WTC11 (cell line): ENCODE results near the gene HELZ.

ENCODE experiments used
- CTCF ChIP-seq: fragments of 200-600 bp; IDR thresholded peaks from 2 replicates; pipeline ENCODE4 v1.8.0; 2022; ENCODE audit warnings: antibody characterized with exemption
- E2F5 ChIP-seq: sonication (generic); formaldehyde crosslinking; IDR thresholded peaks from 2 replicates; pipeline ENCODE4 v1.8.1; 2022; ENCODE audit warnings: mild to moderate bottlenecking, moderate library complexity, missing genetic modification reagents
- MAX ChIP-seq: sonication (generic); formaldehyde crosslinking; IDR thresholded peaks from 2 replicates; pipeline ENCODE4 v1.8.0; 2022; ENCODE audit warnings: mild to moderate bottlenecking, missing genetic modification reagents
- PRDM15 ChIP-seq: sonication (generic); formaldehyde crosslinking; IDR thresholded peaks from 2 replicates; pipeline ENCODE4 v1.8.0; 2022; ENCODE audit warnings: missing genetic modification reagents
- USF1 ChIP-seq: sonication (generic); formaldehyde crosslinking; IDR thresholded peaks from 2 replicates; pipeline ENCODE4 v1.8.0; 2022; ENCODE audit warnings: mild to moderate bottlenecking, missing genetic modification reagents
- USF2 ChIP-seq: sonication (generic); formaldehyde crosslinking; IDR thresholded peaks from 2 replicates; pipeline ENCODE4 v1.8.1; 2023; ENCODE audit warnings: mild to moderate bottlenecking, missing genetic modification reagents, moderate library complexity

GRCh38 chr17:67109111-67109510 is 135.9 kb downstream of the HELZ start:
- TF ChIP-seq CTCF (no peak), USF1 (CRISPR knock-in tag) (no peak), PRDM15 (no peak), USF2 (CRISPR knock-in tag) (no peak), E2F5 (CRISPR knock-in tag) (no peak), MAX (CRISPR knock-in tag) (no peak)
